Ectodermal cell (in vitro differentiated cells): ENCODE results near the gene CCDC183.
"Not testable (repeated sequence)": the region's sequence is repeated elsewhere in the genome, so short reads cannot be mapped to it uniquely, and the experiment has no call there.

Experiments used
- H3K27ac ChIP-seq: 2 replicates; pipeline ENCODE4 v1.7.0; 2013; ENCODE audit warnings: mild to moderate bottlenecking, low read depth, low read length; ENCODE audit not compliant: insufficient read depth, poor library complexity, severe bottlenecking
- H3K27me3 ChIP-seq: 2 replicates; pipeline ENCODE4 v1.7.0; 2013; ENCODE audit warnings: mild to moderate bottlenecking, low read length; ENCODE audit not compliant: insufficient read depth, control insufficient read depth, poor library complexity, severe bottlenecking
- H3K36me3 ChIP-seq: one replicate; pipeline ENCODE4 v1.7.0; 2013; ENCODE audit warnings: low read length; ENCODE audit not compliant: control insufficient read depth, insufficient read depth
- H3K4me1 ChIP-seq: one replicate; pipeline ENCODE4 v1.7.0; 2013; ENCODE audit warnings: low read length; ENCODE audit not compliant: control insufficient read depth, insufficient read depth
- H3K4me3 ChIP-seq: 2 replicates; pipeline ENCODE4 v1.7.0; 2013; ENCODE audit warnings: low read depth, low read length, control low read depth; ENCODE audit not compliant: insufficient read depth
- H3K9me3 ChIP-seq: 2 replicates; pipeline ENCODE4 v1.7.0; 2013; ENCODE audit warnings: mild to moderate bottlenecking, low read length, moderate library complexity; ENCODE audit not compliant: control insufficient read depth
- WGBS, 2 experiments: methylation state at CpG; one replicate each; pipeline ENCODE4 v1.1.7; 2013; ENCODE audit warnings: missing lambda C conversion rate in 2 of 2; 5-methylcytosine and 5-hydroxymethylcytosine counted together

The CCDC183 gene

GRCh38 chr9:136803009-136803550 lies 6.9 kb downstream of the CCDC183 start:
- H3K27me3 ChIP-seq = peaks cover 20% of the 10 kb centered on the region
- not testable (repeated sequence) for H3K9me3 ChIP-seq, H3K36me3 ChIP-seq, H3K4me3 ChIP-seq, H3K27ac ChIP-seq
- 90 to 92% methylated on average over 7 to 8 of the region's 9 CpGs for WGBS, 2 experiments
- peaks cover 17% of the 10 kb centered on the region for H3K4me1 ChIP-seq

GRCh38 chr9:136803551-136804508 lies 7.7 kb downstream of the CCDC183 start:
- 95% methylated on average over 22 of the region's 22 CpGs for WGBS, 2 experiments
- no peak overlapping the region for H3K4me3 ChIP-seq
- H3K27me3 ChIP-seq = peaks cover 15% of the 10 kb centered on the region
- H3K27ac ChIP-seq = no peak overlapping the region
- no peaks in the 10 kb centered on the region for H3K36me3 ChIP-seq
- H3K4me1 ChIP-seq = peaks cover 17% of the 10 kb centered on the region
- no peaks in the 10 kb centered on the region for H3K9me3 ChIP-seq

DNA sequence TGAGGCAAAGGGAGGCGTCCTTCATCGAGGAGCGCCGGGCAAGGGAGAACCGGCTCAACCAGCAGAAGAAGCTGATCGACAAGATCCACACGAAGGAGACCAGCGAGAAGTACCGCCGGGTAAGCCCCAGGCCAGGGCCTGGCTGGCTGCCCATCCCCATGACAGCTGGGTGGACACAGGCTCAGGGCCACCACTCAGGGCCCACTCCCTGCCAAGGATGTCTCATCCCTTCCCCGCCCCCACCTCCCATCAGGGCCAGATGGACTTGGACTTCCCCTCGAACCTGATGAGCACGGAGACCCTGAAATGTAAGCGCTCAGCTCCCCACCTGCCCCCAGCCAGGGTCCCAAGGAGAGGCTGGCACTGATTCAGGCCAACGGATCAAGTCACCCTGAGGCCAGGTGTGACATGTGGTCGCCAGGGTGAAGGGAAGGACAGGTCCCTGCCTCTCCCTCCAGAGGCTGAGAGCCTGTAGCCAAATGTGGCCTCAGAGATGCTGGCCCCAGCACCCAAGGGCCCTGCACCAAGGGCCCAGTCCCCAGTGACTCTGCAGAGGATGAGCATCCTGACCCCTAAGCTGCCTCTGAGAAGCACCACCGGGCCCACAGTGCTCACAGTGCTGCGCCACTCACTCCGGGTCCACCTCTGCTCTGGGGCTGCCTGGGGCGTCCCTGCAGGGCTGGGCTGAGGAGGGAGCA lies 8.5 kb downstream of the CCDC183 start:
- WGBS, 2 experiments = 94 to 95% methylated on average over 20 of the region's 20 CpGs
- Histone ChIP-seq H3K4me1 (peaks cover 14% of the 10 kb centered on the region), H3K9me3 (no peaks in the 10 kb centered on the region), H3K27me3 (peaks cover 7% of the 10 kb centered on the region), H3K4me3 (no peak overlapping the region), H3K36me3 (no peaks in the 10 kb centered on the region), H3K27ac (no peak overlapping the region)

GRCh38 chr9:136805207-136805740 lies 9.1 kb downstream of the CCDC183 start:
- H3K4me1 ChIP-seq = peaks cover 18% of the 10 kb centered on the region
- no peak overlapping the region for H3K4me3 ChIP-seq
- H3K9me3 ChIP-seq = no peaks in the 10 kb centered on the region
- 93 to 94% methylated on average over 12 of the region's 12 CpGs for WGBS, 2 experiments
- no peak overlapping the region for H3K27ac ChIP-seq
- peaks cover 4% of the 10 kb centered on the region for H3K27me3 ChIP-seq
- H3K36me3 ChIP-seq = no peaks in the 10 kb centered on the region

DNA sequence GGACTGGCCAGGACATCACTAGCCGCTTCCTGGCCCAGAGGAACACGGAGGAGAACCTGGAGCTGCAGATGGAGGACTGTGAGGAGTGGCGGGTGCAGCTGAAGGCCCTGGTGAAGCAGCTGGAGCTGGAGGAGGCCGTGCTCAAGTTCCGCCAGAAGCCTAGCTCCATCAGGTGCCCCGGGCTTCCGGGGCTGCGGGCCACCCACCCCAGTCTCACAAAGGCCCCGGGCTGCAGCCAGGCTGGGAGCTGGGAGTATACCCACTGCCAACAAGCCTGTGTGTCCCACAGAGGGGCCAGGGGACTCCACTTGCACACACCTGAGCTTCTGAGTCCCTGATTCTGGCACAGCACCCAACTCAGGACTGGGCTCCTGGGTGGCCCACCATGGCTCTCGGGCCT lies 9.9 kb downstream of the CCDC183 start:
- H3K9me3 ChIP-seq = no peaks in the 10 kb centered on the region
- no peaks in the 10 kb centered on the region for H3K36me3 ChIP-seq
- no peak overlapping the region for H3K27ac ChIP-seq
- 94 to 97% methylated on average over 10 of the region's 10 CpGs for WGBS, 2 experiments
- H3K4me3 ChIP-seq = no peak overlapping the region
- peaks cover 20% of the 10 kb centered on the region for H3K4me1 ChIP-seq
- peaks cover 4% of the 10 kb centered on the region for H3K27me3 ChIP-seq

GRCh38 chr9:136806631-136807201 lies 10.6 kb downstream of the CCDC183 start:
- Histone ChIP-seq H3K4me3 (peak overlapping the region; percentile 93), H3K27me3 (peaks cover 4% of the 10 kb centered on the region), H3K4me1 (peaks cover 15% of the 10 kb centered on the region), H3K9me3 (no peaks in the 10 kb centered on the region), H3K36me3 (peaks cover 2% of the 10 kb centered on the region), H3K27ac (no peak overlapping the region)
- WGBS, 2 experiments = 86 to 87% methylated on average over 25 of the region's 25 CpGs

GRCh38 chr9:136807281-136808074 lies 11.3 kb downstream of the CCDC183 start, which contains the start of gene RABL6:
Gene RABL6 (plus strand): TSS chr9:136807948. CDS start chr9:136808197, 249 bp downstream.
- Histone ChIP-seq H3K4me3 (peak within 1 kb of the TSS; percentile 93), H3K4me1 (peaks cover 15% of the 10 kb centered on the region), H3K9me3 (no peaks in the 10 kb centered on the region), H3K27me3 (no peaks in the 10 kb centered on the region), H3K36me3 (peaks cover 7% of the 10 kb centered on the region), H3K27ac (no peak within 1 kb of the TSS)
- WGBS, 2 experiments = 1 to 2% methylated on average over 96 of the region's 96 CpGs

GRCh38 chr9:136808075-136808805 lies 12.1 kb downstream of the CCDC183 start:
- H3K4me1 ChIP-seq = peaks cover 15% of the 10 kb centered on the region
- peaks cover 13% of the 10 kb centered on the region for H3K36me3 ChIP-seq
- H3K9me3 ChIP-seq = no peaks in the 10 kb centered on the region
- 0% methylated on average over 93 of the region's 93 CpGs for WGBS, 2 experiments
- H3K4me3 ChIP-seq = peak overlapping the region; percentile 93
- H3K27ac ChIP-seq = no peak overlapping the region
- no peaks in the 10 kb centered on the region for H3K27me3 ChIP-seq

DNA sequence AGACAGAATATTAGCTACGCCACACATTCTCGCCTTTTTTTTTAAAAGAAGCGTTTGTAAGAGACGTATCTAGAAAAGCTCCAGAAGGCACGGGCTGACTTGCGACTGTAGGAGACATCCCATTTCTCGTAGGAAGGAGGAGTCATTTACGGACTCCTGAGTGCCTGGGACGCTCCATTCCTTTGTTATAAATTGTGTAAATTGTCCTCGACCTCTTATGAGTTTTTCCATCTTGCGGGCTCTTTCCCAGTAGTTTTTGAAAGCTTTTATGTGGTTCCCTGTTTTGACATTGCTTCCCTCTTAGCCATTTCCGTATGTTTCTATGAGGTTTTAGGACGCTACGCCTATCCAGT lies 12.6 kb downstream of the CCDC183 start:
- H3K27ac ChIP-seq = no peak overlapping the region
- no peaks in the 10 kb centered on the region for H3K9me3 ChIP-seq
- 6 to 7% methylated on average over 14 of the region's 14 CpGs for whole genome bisulfite sequencing, 2 experiments
- peaks cover 13% of the 10 kb centered on the region for H3K36me3 ChIP-seq
- no peaks in the 10 kb centered on the region for H3K27me3 ChIP-seq
- H3K4me1 ChIP-seq = peaks cover 15% of the 10 kb centered on the region
- peak overlapping the region; percentile 93 for H3K4me3 ChIP-seq
